ENCODE measurements around the gene VPS18. TPM values are rescaled to one million over a fixed set of nuclear protein-coding genes. Genes with fewer than 3 reads are reported as not detected.
A peak's percentile ranks its signal among the peaks of the same experiment; 100 is the strongest.
"Not testable (repeated sequence)": the region's sequence is repeated elsewhere in the genome, so short reads cannot be mapped to it uniquely, and the experiment has no call there.

Gene VPS18
- polyA plus RNA-seq, 3 donors from 2014 or later, result 20.8 to 36.8 (median 35.3) TPM

- Mint-ChIP-seq H3K27ac (peak overlapping the region in 1 of 6 donors; percentile 21), H3K9me3 (no peaks in the 10 kb centered on the region), H3K4me3 (no peak overlapping the region), H3K36me3 (no peaks in the 10 kb centered on the region), H3K27me3 (ENCODE audit: low read depth in 3 of 3) (peaks cover 3 to 22% (median 4%) of the 10 kb centered on the region in 3 donors), H3K4me1 (peaks cover 0 to 2% of the 10 kb centered on the region in 2 donors)
- peak; percentile 71 to 75 (median 71) for DNase-seq
These were observed 36.5 kb upstream of the VPS18 start for GRCh38 chr15:40857601-40858341.

- H3K36me3 Mint-ChIP-seq, result no peaks in the 10 kb centered on the region
- H3K27ac Mint-ChIP-seq, result peak overlapping the region in 1 of 6 donors; percentile 39
- H3K4me3 Mint-ChIP-seq, result no peak overlapping the region
- no peaks in the 10 kb centered on the region for H3K9me3 Mint-ChIP-seq
- DNase-seq, result no peak
- H3K4me1 Mint-ChIP-seq, result peaks cover 0 to 2% of the 10 kb centered on the region in 2 donors
- peaks cover 6 to 25% (median 6%) of the 10 kb centered on the region in 3 donors for H3K27me3 Mint-ChIP-seq (ENCODE audit: low read depth in 3 of 3)
These were observed 35.5 kb upstream of the VPS18 start for GRCh38 chr15:40858706-40859105.

GRCh38 chr15:40859206-40859851 is 34.9 kb upstream of the VPS18 start:
- DNase-seq, result peak; percentile 67 to 74 (median 71)
- Mint-ChIP-seq H3K4me1 (peaks cover 0 to 2% of the 10 kb centered on the region in 2 donors), H3K4me3 (no peak overlapping the region), H3K27ac (no peak overlapping the region), H3K36me3 (no peaks in the 10 kb centered on the region), H3K9me3 (no peaks in the 10 kb centered on the region), H3K27me3 (ENCODE audit: low read depth in 3 of 3) (peaks cover 6 to 25% (median 6%) of the 10 kb centered on the region in 3 donors)

- H3K27me3 Mint-ChIP-seq (ENCODE audit: low read depth in 3 of 3), result peaks cover 4 to 27% (median 9%) of the 10 kb centered on the region in 3 donors
- H3K4me3 Mint-ChIP-seq, H3K4me1 Mint-ChIP-seq, H3K9me3 Mint-ChIP-seq, H3K27ac Mint-ChIP-seq, H3K36me3 Mint-ChIP-seq, DNase-seq: not testable (repeated sequence)
These were observed 33.1 kb upstream of the VPS18 start for GRCh38 chr15:40861147-40861546.

- Mint-ChIP-seq H3K36me3 (no peaks in the 10 kb centered on the region), H3K27ac (no peak overlapping the region), H3K9me3 (no peaks in the 10 kb centered on the region), H3K27me3 (ENCODE audit: low read depth in 3 of 3) (peaks cover 4 to 28% (median 11%) of the 10 kb centered on the region in 3 donors), H3K4me1 (peaks cover 0 to 2% of the 10 kb centered on the region in 2 donors), H3K4me3 (no peak overlapping the region)
- DNase-seq, result no peak
These were observed 30.5 kb upstream of the VPS18 start for GRCh38 chr15:40863660-40864270.

- Mint-ChIP-seq H3K27me3 (ENCODE audit: low read depth in 3 of 3) (peaks cover 4 to 13% (median 8%) of the 10 kb centered on the region in 3 donors), H3K4me1 (no peaks in the 10 kb centered on the region)
These were observed 27.1 kb upstream of the VPS18 start for GRCh38 chr15:40867199-40867598.

GRCh38 chr15:40869686-40870085 is 24.6 kb upstream of the VPS18 start:
- no peak overlapping the region for H3K27ac Mint-ChIP-seq
- peaks cover 6 to 7% of the 10 kb centered on the region in 2 donors for H3K4me1 Mint-ChIP-seq
- no peak for DNase-seq
- H3K9me3 Mint-ChIP-seq, result no peaks in the 10 kb centered on the region
- H3K36me3 Mint-ChIP-seq, result peaks cover 0 to 5% (median 0%) of the 10 kb centered on the region in 3 donors
- H3K27me3 Mint-ChIP-seq (ENCODE audit: low read depth in 3 of 3), result peaks cover 5 to 9% (median 9%) of the 10 kb centered on the region in 3 donors
- no peak overlapping the region for H3K4me3 Mint-ChIP-seq

More at GRCh38 chr15:40867199-40867598, 27.1 kb upstream of the VPS18 start:
- Mint-ChIP-seq H3K27ac (no peak overlapping the region), H3K4me3 (no peak overlapping the region), H3K9me3 (no peaks in the 10 kb centered on the region), H3K36me3 (no peaks in the 10 kb centered on the region)
- no peak for DNase-seq

GRCh38 chr15:40870716-40871115 is 23.5 kb upstream of the VPS18 start:
- peak overlapping the region in 1 of 6 donors; percentile 12 for H3K27ac Mint-ChIP-seq

GRCh38 chr15:40871749-40872617 is 22.3 kb upstream of the VPS18 start:
- Mint-ChIP-seq H3K9me3 (no peaks in the 10 kb centered on the region), H3K27me3 (ENCODE audit: low read depth in 3 of 3) (peaks cover 5 to 8% (median 5%) of the 10 kb centered on the region in 3 donors), H3K36me3 (peaks cover 0 to 5% (median 0%) of the 10 kb centered on the region in 3 donors), H3K27ac (peak overlapping the region in 1 of 6 donors; percentile 45), H3K4me1 (peaks cover 6 to 7% of the 10 kb centered on the region in 2 donors), H3K4me3 (peak overlapping the region in 4 of 5 donors; percentile 7 to 51 (median 26))
- no peak for DNase-seq

More at GRCh38 chr15:40870716-40871115, 23.5 kb upstream of the VPS18 start:
- Mint-ChIP-seq H3K36me3 (peaks cover 0 to 5% (median 0%) of the 10 kb centered on the region in 3 donors), H3K27me3 (ENCODE audit: low read depth in 3 of 3) (peaks cover 6 to 9% (median 7%) of the 10 kb centered on the region in 3 donors), H3K9me3 (no peaks in the 10 kb centered on the region), H3K4me3 (no peak overlapping the region), H3K4me1 (peaks cover 6 to 7% of the 10 kb centered on the region in 2 donors)
- DNase-seq, result no peak

- Mint-ChIP-seq H3K27ac (no peak overlapping the region), H3K4me3 (peak overlapping the region; percentile 27 to 69 (median 59))
These were observed 21.2 kb upstream of the VPS18 start for GRCh38 chr15:40872791-40873693.

GRCh38 chr15:40873694-40874561 is 20.3 kb upstream of the VPS18 start, which contains the start of gene RHOV:
RHOV (minus strand) TSS chr15:40874234; CDS start chr15:40874139, 95 bp downstream.
- peaks cover 6 to 7% of the 10 kb centered on the region in 2 donors for H3K4me1 Mint-ChIP-seq
- H3K27me3 Mint-ChIP-seq (ENCODE audit: low read depth in 3 of 3), result peaks cover 5 to 8% (median 5%) of the 10 kb centered on the region in 3 donors
- no peaks in the 10 kb centered on the region for H3K9me3 Mint-ChIP-seq
- H3K4me3 Mint-ChIP-seq, result peak within 1 kb of the TSS; percentile 62 to 85 (median 71)
- H3K36me3 Mint-ChIP-seq, result peaks cover 0 to 5% (median 0%) of the 10 kb centered on the region in 3 donors
- peak; percentile 22 to 30 (median 27) for DNase-seq
- H3K27ac Mint-ChIP-seq, result no peak within 1 kb of the TSS

More at GRCh38 chr15:40872791-40873693, 21.2 kb upstream of the VPS18 start:
- H3K4me1 Mint-ChIP-seq, result peaks cover 6 to 7% of the 10 kb centered on the region in 2 donors
- DNase-seq, result no peak
- peaks cover 5 to 8% (median 5%) of the 10 kb centered on the region in 3 donors for H3K27me3 Mint-ChIP-seq (ENCODE audit: low read depth in 3 of 3)
- H3K9me3 Mint-ChIP-seq, result no peaks in the 10 kb centered on the region
- peaks cover 0 to 5% (median 0%) of the 10 kb centered on the region in 3 donors for H3K36me3 Mint-ChIP-seq
